Esophagus squamous epithelium (tissue), 4 donors: ENCODE results near the gene ADPRM.

ENCODE experiments used
- CTCF ChIP-seq, 6 experiments: fragments of 450-650 bp in 4 of 6; fragments of 200-600 bp in 2 of 6; sonication (generic) in 2 of 6; IDR thresholded peaks; one replicate each; pipeline ENCODE4 v1.5.1; 2016 to 2019; ENCODE audit warnings: antibody characterized with exemption in 6 of 6, mild to moderate bottlenecking in 4 of 6, moderate library complexity in 4 of 6
- POLR2A ChIP-seq, 4 donors: fragments of 450-650 bp; IDR thresholded peaks; one replicate each; pipeline ENCODE4 v1.6.1; 2017; ENCODE audit warnings: antibody characterized with exemption in 4 of 4, mild to moderate bottlenecking in 4 of 4, moderate library complexity in 3 of 4

GRCh38 chr17:10748531-10749181 is 51.3 kb downstream of the ADPRM start:
- TF ChIP-seq CTCF (IDR thresholded peaks at IDR 0.05), result no peak
- TF ChIP-seq POLR2A (IDR thresholded peaks at IDR 0.05), result no peak
